Liver (tissue), 9 donors: ENCODE data around the gene FTO. TPM values are rescaled to one million over a fixed set of nuclear protein-coding genes. Genes with fewer than 3 reads are reported as not detected.

Experiments used
- DNase-seq: peaks from one replicate; pipeline ENCODE4 v3.0.0-alpha.2; 2017; ENCODE audit warnings: low spot score
- H3K27ac ChIP-seq, 2 donors: one replicate each; pipeline ENCODE4 v1.7.0; 2013; ENCODE audit warnings: inconsistent platforms in 2 of 2, low read length in 2 of 2, control low read depth in 1 of 2, low read depth in 1 of 2, mild to moderate bottlenecking in 1 of 2
- H3K27me3 ChIP-seq, 4 donors: one replicate each; pipeline versions ENCODE4 v1.6.1 to v1.7.0; 2013; ENCODE audit warnings: low read length in 3 of 4, inconsistent platforms in 1 of 4, mild to moderate bottlenecking in 1 of 4, moderate library complexity in 1 of 4; ENCODE audit not compliant: control insufficient read depth in 4 of 4, insufficient read depth in 4 of 4
- H3K36me3 ChIP-seq, 4 donors: one replicate each; pipeline versions ENCODE4 v1.6.1 to v1.7.0; 2013; ENCODE audit warnings: low read length in 3 of 4, mild to moderate bottlenecking in 3 of 4, low read depth in 1 of 4, moderate library complexity in 1 of 4; ENCODE audit not compliant: control insufficient read depth in 4 of 4, insufficient read depth in 3 of 4
- H3K4me1 ChIP-seq, 4 donors: one replicate each; pipeline versions ENCODE4 v1.6.1 to v1.7.0; 2013; ENCODE audit warnings: low read length in 3 of 4, mild to moderate bottlenecking in 3 of 4, moderate library complexity in 1 of 4; ENCODE audit not compliant: control insufficient read depth in 4 of 4, insufficient read depth in 4 of 4
- H3K4me3 ChIP-seq, 3 donors: one replicate each; pipeline versions ENCODE4 v1.6.1 to v1.7.0; 2013; ENCODE audit warnings: low read length in 3 of 3, control low read depth in 1 of 3, low read depth in 1 of 3, mild to moderate bottlenecking in 1 of 3
- H3K9ac ChIP-seq, 2 donors: one replicate each; pipeline ENCODE4 v1.7.0; 2013; ENCODE audit warnings: low read length in 2 of 2, mild to moderate bottlenecking in 2 of 2, moderate library complexity in 2 of 2, control low read depth in 1 of 2, low read depth in 1 of 2
- H3K9me3 ChIP-seq, 4 donors: one replicate each; pipeline versions ENCODE4 v1.6.1 to v1.7.0; 2013; ENCODE audit warnings: low read length in 3 of 4; ENCODE audit not compliant: control insufficient read depth in 4 of 4
- ATF3 ChIP-seq: IDR thresholded peaks from 2 replicates; pipeline ENCODE4 v1.6.1; 2016; ENCODE audit warnings: antibody characterized with exemption
- CTCF ChIP-seq: fragments of 150-350 bp; IDR thresholded peaks from 2 replicates; pipeline ENCODE4 v1.5.1; 2017; ENCODE audit warnings: improper control_type of control experiment, low read depth, low read length; ENCODE audit not compliant: missing input control
- EGR1 ChIP-seq, 2 donors: IDR thresholded peaks; 2 replicates each; pipeline ENCODE4 v1.6.1; 2016 to 2018; ENCODE audit warnings: antibody characterized with exemption in 2 of 2, low read depth in 2 of 2
- FOXA1 ChIP-seq: IDR thresholded peaks from 2 replicates; pipeline ENCODE4 v1.6.1; 2016; ENCODE audit warnings: antibody characterized with exemption
- FOXA2 ChIP-seq: IDR thresholded peaks from 2 replicates; pipeline ENCODE4 v1.6.1; 2016; ENCODE audit warnings: antibody characterized with exemption
- HNF4A ChIP-seq, 2 donors: conservative IDR thresholded peaks; 2 replicates each; pipeline ENCODE4 v1.6.1; 2016; ENCODE audit warnings: antibody characterized with exemption in 2 of 2, mild to moderate bottlenecking in 2 of 2
- HNF4G ChIP-seq: IDR thresholded peaks from 2 replicates; pipeline ENCODE4 v1.6.1; 2016; ENCODE audit warnings: antibody characterized with exemption
- JUND ChIP-seq, 2 donors: IDR thresholded peaks; 2 replicates each; pipeline ENCODE4 v1.6.1; 2016; ENCODE audit warnings: antibody characterized with exemption in 2 of 2
- MAX ChIP-seq: IDR thresholded peaks from 2 replicates; pipeline ENCODE4 v1.6.1; 2016; ENCODE audit warnings: antibody characterized with exemption
- NR2F2 ChIP-seq: IDR thresholded peaks from 2 replicates; pipeline ENCODE4 v1.6.1; 2016; ENCODE audit warnings: antibody characterized with exemption
- RAD21 ChIP-seq, 2 donors: IDR thresholded peaks; 2 replicates each; pipeline ENCODE4 v1.6.1; 2016; ENCODE audit warnings: antibody characterized with exemption in 2 of 2, mild to moderate bottlenecking in 2 of 2
- REST ChIP-seq: IDR thresholded peaks from 2 replicates; pipeline ENCODE4 v1.6.1; 2016; ENCODE audit warnings: antibody characterized with exemption, mild to moderate bottlenecking
- RXRA ChIP-seq, 2 donors: IDR thresholded peaks; 2 replicates each; pipeline ENCODE4 v1.6.1; 2017 to 2018; ENCODE audit warnings: antibody characterized with exemption in 2 of 2, mild to moderate bottlenecking in 1 of 2
- SP1 ChIP-seq: IDR thresholded peaks from 2 replicates; pipeline ENCODE4 v1.6.1; 2018; ENCODE audit warnings: antibody characterized with exemption, mild to moderate bottlenecking
- TAF1 ChIP-seq: conservative IDR thresholded peaks from 2 replicates; pipeline ENCODE4 v1.6.1; 2016; ENCODE audit warnings: antibody characterized with exemption, mild to moderate bottlenecking
- YY1 ChIP-seq: IDR thresholded peaks from 2 replicates; pipeline ENCODE4 v1.6.1; 2016; ENCODE audit warnings: antibody characterized with exemption, mild to moderate bottlenecking
- ZBTB33 ChIP-seq: IDR thresholded peaks from 2 replicates; pipeline ENCODE4 v1.6.1; 2016; ENCODE audit warnings: antibody characterized with exemption
- WGBS: extraction: QIAGEN DNeasy Blood & Tissue Kit; methylation state at CpG from one replicate; pipeline ENCODE4 v1.1.7; 2013; 5-methylcytosine and 5-hydroxymethylcytosine counted together
- polyA plus RNA-seq, 2 donors: library from polyadenylated mRNA; stranded (reverse) in 1 of 2; unstranded in 1 of 2; fragments of 200-250 nt in 1 of 2; fragments of >200 nt in 1 of 2; fragmentation: Nextera tagmentation in 1 of 2; extraction: Ambion mirVana in 1 of 2; gene quantifications; one replicate each; pipeline versions ENCODE4 v1.2.1 to v1.2.3, GENCODE V29; 2013 to 2015
- total RNA-seq, 2 donors: library from RNA; depleted of rRNA; stranded (reverse); fragments of >200 nt; gene quantifications; one replicate each; pipeline ENCODE4 v1.2.3, GENCODE V29; 2014
- donor health status: healthy.
- donor health status: healthy.
- donor health status: healthy.
- donor health status: healthy.
- donor health status: healthy.

FTO gene
- total and polyA plus RNA-seq, 4 donors: 12.0 to 54.2 (median 24.6) TPM

- no peak overlapping the region for H3K9ac ChIP-seq
- TF ChIP-seq FOXA1 (no peak), HNF4A (conservative IDR thresholded peaks at IDR 0.05) (no peak), CTCF (no peak), FOXA2 (no peak), YY1 (no peak), MAX (no peak), RXRA (IDR thresholded peaks at IDR 0.05) (no peak), ZBTB33 (no peak), REST (no peak), SP1 (no peak), JUND (IDR thresholded peaks at IDR 0.05) (no peak), HNF4G (no peak), TAF1 (no peak), NR2F2 (no peak), EGR1 (IDR thresholded peaks at IDR 0.05; ENCODE audit: low read depth in 2 of 2) (no peak)
- no peak overlapping the region for H3K4me3 ChIP-seq
- 91% methylated on average over 6 of the region's 6 CpGs for WGBS
- peaks cover 0 to 7% (median 2%) of the 10 kb centered on the region in 4 donors for H3K4me1 ChIP-seq
- peaks cover 0 to 2% (median 0%) of the 10 kb centered on the region in 4 donors for H3K36me3 ChIP-seq
- H3K27me3 ChIP-seq: no peaks in the 10 kb centered on the region
- H3K27ac ChIP-seq: no peak overlapping the region
- H3K9me3 ChIP-seq: no peaks in the 10 kb centered on the region
- DNase-seq: no peak
Observed at GRCh38 chr16:53852678-53853077, 148.7 kb downstream of the FTO start.

GRCh38 chr16:53855056-53855455, 151.1 kb downstream of the FTO start:
- no peak for DNase-seq
- Histone ChIP-seq H3K4me3 (no peak overlapping the region), H3K27me3 (no peaks in the 10 kb centered on the region), H3K9me3 (no peaks in the 10 kb centered on the region), H3K27ac (no peak overlapping the region), H3K4me1 (no peaks in the 10 kb centered on the region), H3K9ac (no peak overlapping the region), H3K36me3 (no peaks in the 10 kb centered on the region)
- no peak for TF ChIP-seq HNF4A (conservative IDR thresholded peaks at IDR 0.05)
- no peak for TF ChIP-seq RAD21 (IDR thresholded peaks at IDR 0.05)
- TF ChIP-seq ZBTB33: no peak
- no peak for TF ChIP-seq FOXA1
- TF ChIP-seq REST: no peak
- no peak for TF ChIP-seq MAX
- TF ChIP-seq YY1: no peak
- TF ChIP-seq RXRA (IDR thresholded peaks at IDR 0.05): no peak
- TF ChIP-seq ATF3: no peak
- no peak for TF ChIP-seq TAF1
